Chondrocyte (in vitro differentiated cells): ENCODE data around the gene IGSF21. TPM values are rescaled to one million over a fixed set of nuclear protein-coding genes. Genes with fewer than 3 reads are reported as not detected.
"Not testable (repeated sequence)": the region's sequence is repeated elsewhere in the genome, so short reads cannot be mapped to it uniquely, and the experiment has no call there.

Experiments
- DNase-seq: peaks from one replicate; pipeline ENCODE4 v3.0.0; 2021; ENCODE audit warnings: mixed read lengths, low spot score
- H3K27ac Mint-ChIP-seq: one replicate; pipeline ENCODE4 v1.8.0; 2021; ENCODE audit warnings: mild to moderate bottlenecking, moderate library complexity, mixed read lengths; ENCODE audit not compliant: unreplicated experiment
- H3K27me3 Mint-ChIP-seq: 2 replicates; pipeline ENCODE4 v1.8.0; 2021; ENCODE audit warnings: low read depth, mixed read lengths
- H3K36me3 Mint-ChIP-seq: 2 replicates; pipeline ENCODE4 v1.8.0; 2021; ENCODE audit warnings: low read depth, mixed read lengths
- H3K4me1 Mint-ChIP-seq: 2 replicates; pipeline ENCODE4 v1.8.0; 2021; ENCODE audit warnings: low read depth, mild to moderate bottlenecking, mixed read lengths
- H3K4me3 Mint-ChIP-seq: one replicate; pipeline ENCODE4 v1.8.0; 2021; ENCODE audit warnings: mild to moderate bottlenecking, moderate library complexity, mixed read lengths; ENCODE audit not compliant: unreplicated experiment
- H3K9me3 Mint-ChIP-seq: 2 replicates; pipeline ENCODE4 v1.8.0; 2021; ENCODE audit warnings: low read depth, mixed read lengths
- CTCF ChIP-seq: fragments of 200-600 bp; sonication (generic); IDR thresholded peaks from 2 replicates; pipeline ENCODE4 v1.5.0; 2021; ENCODE audit warnings: antibody characterized with exemption, mild to moderate bottlenecking, moderate library complexity
- total RNA-seq: library from RNA; stranded (reverse); gene quantifications from 3 replicates; pipeline ENCODE4 v1.2.1, GENCODE V29; 2021

Gene IGSF21
- total RNA-seq, 1 donor from 2014 or later: not detected

- no peak for DNase-seq
- Mint-ChIP-seq H3K4me1 (no peaks in the 10 kb centered on the region), H3K36me3 (no peaks in the 10 kb centered on the region), H3K4me3 (no peak overlapping the region), H3K27ac (no peak overlapping the region), H3K27me3 (no peaks in the 10 kb centered on the region), H3K9me3 (peaks cover 22% of the 10 kb centered on the region)
- no peak for TF ChIP-seq CTCF
Measured at GRCh38 chr1:18413541-18414305, 306.1 kb downstream of the IGSF21 start.

- no peak for DNase-seq
- Mint-ChIP-seq H3K9me3 (peaks cover 22% of the 10 kb centered on the region), H3K4me1 (no peaks in the 10 kb centered on the region), H3K36me3 (no peaks in the 10 kb centered on the region), H3K27ac (no peak overlapping the region), H3K27me3 (no peaks in the 10 kb centered on the region), H3K4me3 (no peak overlapping the region)
- TF ChIP-seq CTCF: no peak
Measured at GRCh38 chr1:18414321-18414720, 306.7 kb downstream of the IGSF21 start.

GRCh38 chr1:18414872-18415447 is 307.4 kb downstream of the IGSF21 start:
- no peak for DNase-seq
- Mint-ChIP-seq H3K9me3 (peaks cover 22% of the 10 kb centered on the region), H3K4me1 (no peaks in the 10 kb centered on the region), H3K36me3 (no peaks in the 10 kb centered on the region), H3K4me3 (no peak overlapping the region), H3K27me3 (no peaks in the 10 kb centered on the region), H3K27ac (no peak overlapping the region)
- TF ChIP-seq CTCF: no peak

GRCh38 chr1:18415448-18416027 is 307.9 kb downstream of the IGSF21 start:
- H3K36me3 Mint-ChIP-seq: no peaks in the 10 kb centered on the region
- H3K27me3 Mint-ChIP-seq: no peaks in the 10 kb centered on the region
- H3K4me3 Mint-ChIP-seq: no peak overlapping the region
- H3K9me3 Mint-ChIP-seq: peaks cover 22% of the 10 kb centered on the region
- H3K27ac Mint-ChIP-seq: no peak overlapping the region
- DNase-seq: no peak
- TF ChIP-seq CTCF: no peak
- no peaks in the 10 kb centered on the region for H3K4me1 Mint-ChIP-seq

- not testable (repeated sequence) for H3K36me3 Mint-ChIP-seq
Measured at GRCh38 chr1:18416126-18416525, 308.5 kb downstream of the IGSF21 start.

More at GRCh38 chr1:18416126-18416525, 308.5 kb downstream of the IGSF21 start:
- not testable (repeated sequence) for DNase-seq, H3K4me3 Mint-ChIP-seq, H3K4me1 Mint-ChIP-seq, H3K27ac Mint-ChIP-seq, H3K27me3 Mint-ChIP-seq
- H3K9me3 Mint-ChIP-seq: peaks cover 22% of the 10 kb centered on the region
